ENCODE data around the gene USP21. TPM values are rescaled to one million over a fixed set of nuclear protein-coding genes. Genes with fewer than 3 reads are reported as not detected.
A peak's percentile ranks its signal among the peaks of the same experiment; 100 is the strongest.

Gene USP21
- total RNA-seq, 6 donors from 2014 or later: 14.1 to 48.2 (median 21.8) TPM

DNA sequence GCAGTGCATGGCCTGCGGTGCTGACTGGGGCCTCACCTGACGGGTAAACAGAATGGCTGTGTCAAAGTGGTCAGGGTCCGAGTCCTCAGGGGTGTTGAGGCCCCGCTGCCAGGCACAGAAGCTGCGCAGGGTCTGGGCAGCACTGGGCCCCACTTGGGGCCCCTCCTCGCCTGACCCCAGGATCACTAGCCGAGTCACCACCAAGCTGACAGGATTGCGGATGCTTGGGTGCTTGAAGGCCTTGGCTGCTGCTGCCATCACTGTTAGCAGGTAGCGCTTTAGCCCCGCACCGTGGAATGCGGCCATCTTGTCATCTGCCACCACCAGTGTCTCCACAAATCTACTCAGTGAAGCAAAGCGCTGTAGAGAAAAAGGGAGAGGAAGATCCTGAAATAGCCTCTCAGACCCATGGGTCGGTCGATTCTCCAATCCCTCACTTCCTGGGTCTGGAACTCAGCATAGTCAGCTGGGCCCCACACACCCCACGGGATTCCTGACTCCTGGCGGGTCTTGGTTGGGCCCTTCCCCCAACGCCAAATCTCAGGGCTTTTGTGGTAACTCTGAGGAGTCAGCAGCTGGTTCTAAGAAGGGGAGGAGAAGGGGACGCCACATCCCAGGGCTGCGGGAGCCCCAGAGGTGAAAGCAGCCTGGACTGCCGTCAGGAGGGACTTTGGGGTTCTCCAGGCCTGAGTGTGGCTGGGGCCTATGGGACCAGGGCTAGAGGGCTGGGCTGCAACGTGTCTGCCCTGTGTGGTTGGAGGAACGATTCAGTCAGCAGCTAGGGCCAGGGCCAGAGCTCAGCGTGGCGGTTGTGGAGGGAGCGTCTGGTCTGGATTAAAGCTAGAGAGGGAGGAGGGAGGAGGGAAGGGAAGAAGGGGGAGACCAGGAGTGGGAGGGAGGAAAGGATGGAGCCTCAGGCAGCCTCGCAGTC lies 37.5 kb downstream of the USP21 start:
- WGBS, 2 donors: 67 to 87% methylated on average over 19 to 24 of the region's 27 CpGs
- no peak for TF ChIP-seq EP300 (IDR thresholded peaks at IDR 0.05)
- TF ChIP-seq, protein P1, sequence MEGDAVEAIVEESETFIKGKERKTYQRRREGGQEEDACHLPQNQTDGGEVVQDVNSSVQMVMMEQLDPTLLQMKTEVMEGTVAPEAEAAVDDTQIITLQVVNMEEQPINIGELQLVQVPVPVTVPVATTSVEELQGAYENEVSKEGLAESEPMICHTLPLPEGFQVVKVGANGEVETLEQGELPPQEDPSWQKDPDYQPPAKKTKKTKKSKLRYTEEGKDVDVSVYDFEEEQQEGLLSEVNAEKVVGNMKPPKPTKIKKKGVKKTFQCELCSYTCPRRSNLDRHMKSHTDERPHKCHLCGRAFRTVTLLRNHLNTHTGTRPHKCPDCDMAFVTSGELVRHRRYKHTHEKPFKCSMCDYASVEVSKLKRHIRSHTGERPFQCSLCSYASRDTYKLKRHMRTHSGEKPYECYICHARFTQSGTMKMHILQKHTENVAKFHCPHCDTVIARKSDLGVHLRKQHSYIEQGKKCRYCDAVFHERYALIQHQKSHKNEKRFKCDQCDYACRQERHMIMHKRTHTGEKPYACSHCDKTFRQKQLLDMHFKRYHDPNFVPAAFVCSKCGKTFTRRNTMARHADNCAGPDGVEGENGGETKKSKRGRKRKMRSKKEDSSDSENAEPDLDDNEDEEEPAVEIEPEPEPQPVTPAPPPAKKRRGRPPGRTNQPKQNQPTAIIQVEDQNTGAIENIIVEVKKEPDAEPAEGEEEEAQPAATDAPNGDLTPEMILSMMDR (IDR thresholded peaks at IDR 0.05): no peak
- no peak for TF ChIP-seq POLR2A (IDR thresholded peaks at IDR 0.05)
- TF ChIP-seq POLR2AphosphoS5 (IDR thresholded peaks at IDR 0.05): no peak
- no peaks in the 10 kb centered on the region for H3K9me3 ChIP-seq
- ATAC-seq (ENCODE audit: low FRiP score in 2 of 2) (peak in 1 of 2 donors; percentile 54), DNase-seq (peak in 1 of 2 donors; percentile 62)
- H3K4me3 ChIP-seq: peak overlapping the region in 2 of 4 donors; percentile 20 to 39
- peaks cover 0 to 2% (median 0%) of the 10 kb centered on the region in 4 donors for H3K36me3 ChIP-seq
- peak overlapping the region in 3 of 4 donors; percentile 12 to 97 (median 96) for H3K27ac ChIP-seq
- no peaks in the 10 kb centered on the region for H3K27me3 ChIP-seq
- peaks cover 30 to 56% (median 41%) of the 10 kb centered on the region in 4 donors for H3K4me1 ChIP-seq

DNA sequence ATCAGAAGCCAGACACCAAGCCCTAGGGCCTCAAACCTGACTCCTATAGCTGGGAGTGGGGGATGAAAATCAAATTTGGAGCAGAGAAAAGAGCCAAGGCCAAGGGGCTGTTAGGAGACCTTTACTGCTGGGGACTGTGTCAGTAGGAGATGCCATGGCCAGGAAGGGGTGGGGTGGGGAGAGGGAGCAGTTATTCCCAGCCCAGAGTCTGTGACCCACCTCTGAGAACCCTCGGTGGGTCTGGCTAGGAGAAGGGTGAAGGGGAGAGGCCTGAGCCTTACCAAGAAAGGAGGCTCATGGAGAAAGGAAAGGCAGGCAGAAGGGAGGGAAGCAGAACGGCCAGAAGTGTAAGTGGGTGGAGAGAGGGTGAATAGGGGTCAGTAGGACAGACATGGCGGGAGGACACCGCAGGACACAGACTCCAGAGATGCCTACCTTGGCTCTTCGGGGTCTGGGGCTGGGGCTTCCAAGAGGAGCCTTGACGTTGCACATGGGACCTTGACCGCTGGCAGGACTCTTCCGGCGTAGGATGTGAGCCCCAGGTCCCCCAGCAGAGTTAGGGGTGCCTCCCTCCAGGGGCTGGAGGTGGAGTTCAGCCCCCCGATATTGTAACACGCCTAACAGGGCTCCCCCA lies 38.4 kb downstream of the USP21 start:
- no peaks in the 10 kb centered on the region for H3K36me3 ChIP-seq
- ATAC-seq (ENCODE audit: low FRiP score in 2 of 2) (no peak), DNase-seq (no peak)
- H3K9me3 ChIP-seq: no peaks in the 10 kb centered on the region
- H3K27ac ChIP-seq: peak overlapping the region; percentile 31 to 97 (median 96)
- no peaks in the 10 kb centered on the region for H3K27me3 ChIP-seq
- 76 to 79% methylated on average over 9 of the region's 11 CpGs for WGBS, 2 donors
- peak overlapping the region in 3 of 4 donors; percentile 20 to 39 (median 22) for H3K4me3 ChIP-seq
- peaks cover 31 to 57% (median 40%) of the 10 kb centered on the region in 4 donors for H3K4me1 ChIP-seq
- TF ChIP-seq POLR2AphosphoS5 (IDR thresholded peaks at IDR 0.05) (no peak), POLR2A (IDR thresholded peaks at IDR 0.05) (no peak), EP300 (IDR thresholded peaks at IDR 0.05) (no peak)
- TF ChIP-seq, protein P1 (IDR thresholded peaks at IDR 0.05): no peak

DNA sequence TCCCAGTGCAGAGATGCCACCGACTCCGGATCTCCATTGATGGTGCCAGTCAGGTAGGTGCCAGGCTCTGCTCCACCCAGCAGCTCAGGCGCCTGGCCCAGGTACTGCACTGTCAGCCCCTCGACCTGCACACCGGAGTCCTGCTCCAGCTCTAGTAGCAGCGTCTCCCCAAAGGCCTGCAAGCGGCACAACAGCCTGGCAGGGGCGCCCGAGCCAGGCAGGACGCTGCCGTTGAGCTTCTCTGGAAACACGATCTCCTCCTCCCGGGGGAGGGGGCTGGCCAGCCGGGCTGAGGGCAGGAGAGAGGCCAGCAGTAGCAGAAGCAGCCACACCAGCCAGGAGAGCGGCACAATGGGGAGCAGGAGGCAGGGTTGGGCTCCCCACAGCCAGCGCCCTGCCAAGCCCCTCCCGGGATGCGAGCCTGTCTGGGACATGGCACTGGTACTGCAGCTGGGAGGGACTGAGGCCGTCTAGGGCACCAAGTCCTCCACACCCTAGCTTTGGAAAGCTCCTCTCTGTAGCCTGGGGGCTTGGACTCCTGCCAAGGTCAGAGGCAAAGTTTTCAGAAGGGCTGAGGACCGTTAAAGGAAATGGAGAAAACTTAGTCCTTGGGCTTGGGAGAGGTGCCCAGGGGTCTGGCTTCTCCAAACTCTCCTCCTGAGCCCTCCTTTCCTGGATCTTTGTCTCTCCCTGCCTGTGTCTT lies 39.0 kb downstream of the USP21 start:
- DNase-seq (peak in 1 of 2 donors; percentile 82), ATAC-seq (ENCODE audit: low FRiP score in 2 of 2) (no peak)
- Histone ChIP-seq H3K4me3 (peak overlapping the region in 3 of 4 donors; percentile 20 to 39 (median 22)), H3K36me3 (peaks cover 0 to 1% (median 0%) of the 10 kb centered on the region in 4 donors), H3K9me3 (no peaks in the 10 kb centered on the region), H3K27me3 (no peaks in the 10 kb centered on the region), H3K27ac (peak overlapping the region; percentile 31 to 97 (median 96)), H3K4me1 (peaks cover 37 to 64% (median 45%) of the 10 kb centered on the region in 4 donors)
- TF ChIP-seq EP300 (IDR thresholded peaks at IDR 0.05) (no peak), POLR2A (IDR thresholded peaks at IDR 0.05) (no peak), POLR2AphosphoS5 (IDR thresholded peaks at IDR 0.05) (peak in 1 of 2 donors; percentile 32)
- TF ChIP-seq, protein P1 (IDR thresholded peaks at IDR 0.05): no peak
- 7 to 49% methylated on average over 3 to 18 of the region's 20 CpGs for WGBS, 2 donors

DNA sequence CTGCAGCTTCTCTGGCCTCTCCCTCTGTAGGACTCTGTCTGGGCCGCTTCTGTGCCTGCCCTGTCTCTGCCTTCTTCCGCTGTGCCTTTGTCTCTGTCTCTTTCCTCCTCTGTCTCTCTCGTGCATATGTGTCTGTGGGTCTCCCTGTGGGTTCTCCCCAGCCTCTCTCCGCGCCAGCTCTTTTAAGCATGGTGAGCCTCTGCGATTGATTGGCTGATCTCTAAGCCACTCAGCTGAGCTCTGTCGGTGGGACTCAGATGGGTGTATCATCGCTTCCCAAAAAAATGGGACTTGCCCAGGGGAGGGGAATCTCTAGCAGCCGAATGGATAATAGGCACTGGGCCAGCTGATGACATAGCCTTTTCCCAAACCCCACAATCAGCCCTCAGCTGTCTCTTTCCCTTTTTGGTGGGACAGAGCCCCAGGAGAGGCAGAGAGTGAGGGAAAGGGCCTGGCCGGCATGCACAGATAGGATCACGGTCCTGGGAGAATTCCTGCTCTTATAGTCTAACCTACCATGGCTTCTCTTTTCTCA lies 39.7 kb downstream of the USP21 start, which contains the start of gene ADAMTS4:
Gene ADAMTS4 (minus strand): TSS at position 158 of the 535 bp plus-strand sequence. CDS start 427 bp downstream, outside the sequence.
- TF ChIP-seq, protein P1 (IDR thresholded peaks at IDR 0.05): no peak
- TF ChIP-seq POLR2AphosphoS5 (IDR thresholded peaks at IDR 0.05): peak; percentile 46 to 76
- peak in 2 of 4 donors; percentile 38 to 61 for TF ChIP-seq POLR2A (IDR thresholded peaks at IDR 0.05)
- ATAC-seq (ENCODE audit: low FRiP score in 2 of 2) (peak in 1 of 2 donors; percentile 52), DNase-seq (no peak)
- Histone ChIP-seq H3K4me1 (peaks cover 43 to 70% (median 51%) of the 10 kb centered on the region in 4 donors), H3K27me3 (no peaks in the 10 kb centered on the region), H3K9me3 (no peaks in the 10 kb centered on the region), H3K27ac (peak within 1 kb of the TSS; percentile 95 to 97 (median 96)), H3K36me3 (peaks cover 0 to 7% (median 0%) of the 10 kb centered on the region in 4 donors), H3K4me3 (peak within 1 kb of the TSS in 3 of 4 donors; percentile 20 to 39 (median 22))
- WGBS, 2 donors: 71 to 77% methylated on average over 11 of the region's 11 CpGs
